Heart left ventricle (tissue), 16 donors: Measurements from ENCODE around the gene LY6G5C. TPM values are rescaled to one million over a fixed set of nuclear protein-coding genes. Genes with fewer than 3 reads are reported as not detected.
A peak's percentile ranks its signal among the peaks of the same experiment; 100 is the strongest.

ENCODE experiments used
- ATAC-seq, 4 donors: fragments of 200-7000 bp; cut with Tn5 transposase; one replicate each; pipeline ENCODE4 v1.9.1; 2020 to 2022; ENCODE audit warnings: moderate library complexity in 4 of 4, mild to moderate bottlenecking in 3 of 4, moderate number of reproducible peaks in 1 of 4
- DNase-seq, 5 donors: peaks; one replicate each; pipeline ENCODE4 v3.0.0-alpha.2; 2020
- H3K27ac ChIP-seq, 12 donors: fragments of 200-600 bp; sonication (generic) in 4 of 12; one replicate each; pipeline versions ENCODE4 v1.5.0 to v1.8.0; 2016 to 2022; ENCODE audit warnings: mild to moderate bottlenecking in 2 of 12
- H3K27me3 ChIP-seq, 9 donors: fragments of 200-600 bp; sonication (generic) in 2 of 9; one replicate each; pipeline versions ENCODE4 v1.5.1 to v1.8.0; 2016 to 2022; ENCODE audit warnings: mild to moderate bottlenecking in 3 of 9
- H3K36me3 ChIP-seq, 9 donors: fragments of 200-600 bp; sonication (generic) in 2 of 9; one replicate each; pipeline versions ENCODE4 v1.5.0 to v1.8.0; 2018 to 2022; ENCODE audit warnings: mild to moderate bottlenecking in 2 of 9
- H3K4me1 ChIP-seq, 12 donors: fragments of 200-600 bp; sonication (generic) in 4 of 12; one replicate each; pipeline versions ENCODE4 v1.5.0 to v1.8.0; 2016 to 2022; ENCODE audit warnings: mild to moderate bottlenecking in 3 of 12
- H3K4me3 ChIP-seq, 12 donors: fragments of 200-600 bp; sonication (generic) in 4 of 12; one replicate each; pipeline versions ENCODE4 v1.5.0 to v1.8.0; 2017 to 2022; ENCODE audit warnings: mild to moderate bottlenecking in 9 of 12, moderate library complexity in 4 of 12
- H3K9me3 ChIP-seq, 12 donors: fragments of 200-600 bp; sonication (generic) in 4 of 12; one replicate each; pipeline versions ENCODE4 v1.5.0 to v1.8.0; 2016 to 2022; ENCODE audit warnings: mild to moderate bottlenecking in 1 of 12
- CTCF ChIP-seq, 12 donors: fragments of 200-600 bp; sonication (generic) in 4 of 12; IDR thresholded peaks; one replicate each; pipeline versions ENCODE4 v1.5.0 to v1.8.0; 2018 to 2022; ENCODE audit warnings: antibody characterized with exemption in 12 of 12, mild to moderate bottlenecking in 5 of 12
- POLR2A ChIP-seq, 2 donors: fragments of 450-650 bp; IDR thresholded peaks; one replicate each; pipeline ENCODE4 v1.6.1; 2017; ENCODE audit warnings: antibody characterized with exemption in 2 of 2, mild to moderate bottlenecking in 2 of 2, moderate library complexity in 2 of 2
- WGBS, 4 donors: extraction: QIAGEN DNeasy Blood & Tissue Kit in 2 of 4; methylation state at CpG; one replicate each; pipeline versions ENCODE4 v1.1.5 to v1.1.7; 2013 to 2018; 5-methylcytosine and 5-hydroxymethylcytosine counted together
- intact Hi-C, 10 donors: fragments of 100-400 bp; cut with DNase I; formaldehyde crosslinking; loops; one replicate each; pipeline versions ENCODE4 v1.11.1 to v1.14.2; 2022
- polyA plus RNA-seq, 2 donors: library from polyadenylated mRNA; stranded (reverse); fragments of 200-250 nt; gene quantifications; one replicate each; pipeline ENCODE4 v1.2.3, GENCODE V29; 2013
- total RNA-seq, 9 donors: library from RNA; depleted of rRNA in 2 of 9; stranded (reverse); fragments of >200 nt in 2 of 9; fragmentation: NEBNext Ultra II Directional in 3 of 9; extraction: Animal tissue kit (Norgen Biotek cat#: 25700) in 3 of 9; gene quantifications; one replicate each; pipeline versions ENCODE4 v1.1.0 to v1.2.4, GENCODE V29; 2016 to 2023
- donor health status: ischemic (EF 13 %, LVEDD 7.1; RV severe dilation, severe dysfunction).
- donor health status: healthy with polysubstance abuse.
- donor health status: DM: no; HTN: yes; CAD: no.
- donor health status: DM: no; HTN: no; CAD: no.
- donor health status: ischemic (EF 25% LVEDD 6.9; RV normal size, moderate dysfunction).
- donor health status: ischemic (EF 25% LVEDD 5.7; RV mildly dilated, moderate dysfunction).
- donor health status: healthy.
- donor health status: DM: yes; HTN: yes; CAD: no.
- donor health status: ischemic (EF 35%, LVEDD 5.7; RV mildly dilated, moderate dysfunction).
- donor health status: nonischemic (EF 11% LVEDD 7.7; RV severe dilation, severe dysfunction).
- donor health status: DM: yes; HTN: yes; CAD: no.
- donor health status: PGD.
- donor health status: ischemic (EF 29% LVEDD 5.4; RV normal size, mild dysfunction).
- donor health status: nonischemic (EF 23%, LVEDD 6.1; RV moderate dilation, normal function).

Gene LY6G5C
- total and polyA plus RNA-seq, 11 donors = 1.3 to 3.1 (median 2.2) TPM

GRCh38 chr6:31718265-31718664 lies 37.4 kb upstream of the LY6G5C start:
- DNase-seq (no peak), ATAC-seq (no peak)
- Histone ChIP-seq H3K4me3 (no peak overlapping the region), H3K9me3 (no peaks in the 10 kb centered on the region), H3K4me1 (no peaks in the 10 kb centered on the region), H3K27me3 (no peaks in the 10 kb centered on the region), H3K27ac (no peak overlapping the region), H3K36me3 (no peaks in the 10 kb centered on the region)
- intact Hi-C loops = no loop called here
- TF ChIP-seq POLR2A (IDR thresholded peaks at IDR 0.05) = no peak
- TF ChIP-seq CTCF (IDR thresholded peaks at IDR 0.05) = no peak
- WGBS, 4 donors = 86 to 92% (median 87%) methylated on average over 1 of the region's 1 CpG

- Histone ChIP-seq H3K27ac (no peak overlapping the region), H3K9me3 (no peaks in the 10 kb centered on the region), H3K36me3 (no peaks in the 10 kb centered on the region), H3K27me3 (no peaks in the 10 kb centered on the region), H3K4me3 (no peak overlapping the region), H3K4me1 (no peaks in the 10 kb centered on the region)
- ATAC-seq = no peak
- WGBS, 4 donors = 61 to 75% (median 68%) methylated on average over 10 of the region's 10 CpGs
- DNase-seq = no peak
- intact Hi-C loops = no loop called here
- TF ChIP-seq CTCF (IDR thresholded peaks at IDR 0.05) (no peak), POLR2A (IDR thresholded peaks at IDR 0.05) (no peak)
Observed at GRCh38 chr6:31717499-31718222, 36.8 kb upstream of the LY6G5C start.

- ATAC-seq (no peak), DNase-seq (peak in 1 of 5 donors; percentile 6)
- no peak within 1 kb of the TSS for H3K4me3 ChIP-seq
- no peak for TF ChIP-seq CTCF (IDR thresholded peaks at IDR 0.05)
- TF ChIP-seq POLR2A (IDR thresholded peaks at IDR 0.05) = no peak
- WGBS, 4 donors = 72 to 81% (median 80%) methylated on average over 16 of the region's 16 CpGs
- H3K9me3 ChIP-seq = no peaks in the 10 kb centered on the region
- no peaks in the 10 kb centered on the region for H3K27me3 ChIP-seq
- H3K4me1 ChIP-seq = peaks cover 0 to 11% (median 0%) of the 10 kb centered on the region in 12 donors
- peak within 1 kb of the TSS in 1 of 12 donors; percentile 51 for H3K27ac ChIP-seq
- H3K36me3 ChIP-seq = no peaks in the 10 kb centered on the region
- intact Hi-C loops = no loop called here
Observed at GRCh38 chr6:31715022-31715958, 34.4 kb upstream of the LY6G5C start, which contains the start of gene LY6G6D. LY6G6D (plus strand) TSS chr6:31715348; CDS start chr6:31715356, 8 bp downstream.
